Tibial artery (tissue), 4 donors: Measurements from ENCODE around the gene TUBGCP3.

Source experiments
- DNase-seq, 2 donors: peaks; one replicate each; pipeline ENCODE4 v3.0.0-alpha.2; 2019
- H3K27ac ChIP-seq, 2 donors: fragments of 200-600 bp; sonication (generic) in 1 of 2; 1 replicate in 1 of 2; 2 replicates in 1 of 2; pipeline ENCODE4 v1.5.1; 2018 to 2019; ENCODE audit warnings: mild to moderate bottlenecking in 1 of 2
- H3K27me3 ChIP-seq, 2 donors: fragments of 200-600 bp; sonication (generic) in 1 of 2; one replicate each; pipeline versions ENCODE4 v1.5.1 to v1.6.0; 2016 to 2019
- H3K36me3 ChIP-seq, 3 donors: fragments of 200-600 bp; sonication (generic) in 2 of 3; one replicate each; pipeline ENCODE4 v1.5.1; 2016 to 2019; ENCODE audit warnings: mild to moderate bottlenecking in 2 of 3
- H3K4me1 ChIP-seq, 4 donors: fragments of 200-600 bp; sonication (generic) in 2 of 4; 1 replicate in 3 of 4; 2 replicates in 1 of 4; pipeline ENCODE4 v1.5.1; 2016 to 2019
- H3K4me3 ChIP-seq, 2 donors: fragments of 200-600 bp; sonication (generic) in 1 of 2; 1 replicate in 1 of 2; 2 replicates in 1 of 2; pipeline ENCODE4 v1.5.1; 2018 to 2019; ENCODE audit warnings: mild to moderate bottlenecking in 2 of 2
- H3K9me3 ChIP-seq, 3 donors: fragments of 200-600 bp; sonication (generic) in 1 of 3; one replicate each; pipeline ENCODE4 v1.5.1; 2016 to 2019
- CTCF ChIP-seq, 2 experiments: fragments of 200-600 bp in 1 of 2; fragments of 450-650 bp in 1 of 2; IDR thresholded peaks; one replicate each; pipeline ENCODE4 v1.5.1; 2017 to 2019; ENCODE audit warnings: antibody characterized with exemption in 2 of 2, mild to moderate bottlenecking in 1 of 2, moderate library complexity in 1 of 2
- intact Hi-C: fragments of 100-400 bp; cut with DNase I; formaldehyde crosslinking; loops from one replicate; pipeline ENCODE4 v1.15.0; 2023; ENCODE audit warnings: low total_unique reads

TUBGCP3 gene

GRCh38 chr13:112625698-112626097 lies 37.7 kb upstream of the TUBGCP3 start:
- no peak overlapping the region for H3K27ac ChIP-seq
- no peaks in the 10 kb centered on the region for H3K36me3 ChIP-seq
- intact Hi-C loops: no loop called here
- peak in 1 of 2 donors; percentile 1 for DNase-seq
- no peaks in the 10 kb centered on the region for H3K4me1 ChIP-seq
- no peak for TF ChIP-seq CTCF (IDR thresholded peaks at IDR 0.05)
- peaks cover 0 to 32% of the 10 kb centered on the region in 2 donors for H3K27me3 ChIP-seq
- H3K4me3 ChIP-seq: no peak overlapping the region
- H3K9me3 ChIP-seq: no peaks in the 10 kb centered on the region

GRCh38 chr13:112624602-112625430 lies 36.9 kb upstream of the TUBGCP3 start:
- H3K27ac ChIP-seq: no peak overlapping the region
- no peaks in the 10 kb centered on the region for H3K36me3 ChIP-seq
- no peak for DNase-seq
- intact Hi-C loops: no loop called here
- peaks cover 0 to 32% of the 10 kb centered on the region in 2 donors for H3K27me3 ChIP-seq
- H3K4me3 ChIP-seq: no peak overlapping the region
- no peak for TF ChIP-seq CTCF (IDR thresholded peaks at IDR 0.05)
- H3K9me3 ChIP-seq: no peaks in the 10 kb centered on the region
- no peaks in the 10 kb centered on the region for H3K4me1 ChIP-seq

- Histone ChIP-seq H3K4me1 (no peaks in the 10 kb centered on the region), H3K4me3 (no peak overlapping the region), H3K9me3 (no peaks in the 10 kb centered on the region), H3K27ac (no peak overlapping the region), H3K36me3 (no peaks in the 10 kb centered on the region), H3K27me3 (peaks cover 0 to 32% of the 10 kb centered on the region in 2 donors)
- intact Hi-C loops: no loop called here
- no peak for DNase-seq
- TF ChIP-seq CTCF (IDR thresholded peaks at IDR 0.05): no peak
These were observed 36.1 kb upstream of the TUBGCP3 start for GRCh38 chr13:112624040-112624439.

GRCh38 chr13:112623051-112623711 lies 35.2 kb upstream of the TUBGCP3 start:
- Histone ChIP-seq H3K27ac (no peak overlapping the region), H3K36me3 (no peaks in the 10 kb centered on the region), H3K9me3 (no peaks in the 10 kb centered on the region), H3K4me3 (no peak overlapping the region), H3K4me1 (no peaks in the 10 kb centered on the region), H3K27me3 (peaks cover 0 to 35% of the 10 kb centered on the region in 2 donors)
- no peak for TF ChIP-seq CTCF (IDR thresholded peaks at IDR 0.05)
- intact Hi-C loops: no loop called here
- no peak for DNase-seq

- Histone ChIP-seq H3K9me3 (no peaks in the 10 kb centered on the region), H3K27me3 (peaks cover 0 to 36% of the 10 kb centered on the region in 2 donors), H3K4me3 (no peak overlapping the region), H3K36me3 (no peaks in the 10 kb centered on the region), H3K27ac (no peak overlapping the region), H3K4me1 (no peaks in the 10 kb centered on the region)
- intact Hi-C loops: no loop called here
- no peak for DNase-seq
- TF ChIP-seq CTCF (IDR thresholded peaks at IDR 0.05): no peak
These were observed 34.4 kb upstream of the TUBGCP3 start for GRCh38 chr13:112622375-112622774.
